GM23338 (cell line): ENCODE results near the gene PLCG2.
A peak's percentile ranks its signal among the peaks of the same experiment; 100 is the strongest.

Experiments used
- CREB1 ChIP-seq: fragments of 250-450 bp; sonication (Bioruptor Pico); IDR thresholded peaks from 2 replicates; pipeline ENCODE4 v1.5.0; 2020; ENCODE audit warnings: low read depth, mild to moderate bottlenecking, moderate library complexity
- CTCF ChIP-seq, 2 experiments: fragments of 200-600 bp in 1 of 2; sonication (generic) in 1 of 2; conservative IDR thresholded peaks; 2 replicates each; pipeline versions ENCODE4 v1.5.1 to v1.6.1; 2016 to 2017; ENCODE audit warnings: antibody characterized with exemption in 2 of 2, low read depth in 2 of 2, mild to moderate bottlenecking in 2 of 2, moderate library complexity in 1 of 2
- ETS1 ChIP-seq: IDR thresholded peaks from 2 replicates; pipeline ENCODE4 v1.6.1; 2016; ENCODE audit warnings: antibody characterized with exemption
- EZH2 ChIP-seq: fragments of 200-600 bp; sonication (generic); IDR thresholded peaks from one replicate; pipeline ENCODE4 v1.8.0; 2017; ENCODE audit warnings: antibody characterized with exemption, mild to moderate bottlenecking, low read depth; ENCODE audit not compliant: unreplicated experiment
- EZH2phosphoT487 ChIP-seq: fragments of 200-600 bp; sonication (generic); IDR thresholded peaks from one replicate; pipeline ENCODE4 v1.8.1; 2018; ENCODE audit warnings: antibody characterized with exemption; ENCODE audit not compliant: unreplicated experiment
- JUNB ChIP-seq: IDR thresholded peaks from one replicate; pipeline ENCODE4 v1.6.1; 2016; ENCODE audit warnings: antibody characterized with exemption; ENCODE audit not compliant: unreplicated experiment
- POLR2AphosphoS5 ChIP-seq: IDR thresholded peaks from 2 replicates; pipeline ENCODE4 v1.6.1; 2016; ENCODE audit warnings: antibody characterized with exemption, low read depth
- REST ChIP-seq: IDR thresholded peaks from one replicate; pipeline ENCODE4 v1.6.1; 2018; ENCODE audit warnings: antibody characterized with exemption; ENCODE audit not compliant: unreplicated experiment
- ZNF462 ChIP-seq: fragments of 250-450 bp; sonication (Bioruptor Pico); IDR thresholded peaks from 2 replicates; pipeline ENCODE4 v1.5.0; 2020; ENCODE audit warnings: mild to moderate bottlenecking, moderate library complexity

GRCh38 chr16:81855552-81856153, 76.6 kb downstream of the PLCG2 start:
- TF ChIP-seq EZH2 (no peak), POLR2AphosphoS5 (no peak), CTCF (conservative IDR thresholded peaks at IDR 0.05; ENCODE audit: low read depth in 2 of 2) (peak; percentile 48 to 64), REST (no peak), EZH2phosphoT487 (no peak), JUNB (no peak), CREB1 (CRISPR knock-in tag) (no peak), ETS1 (no peak), ZNF462 (CRISPR knock-in tag) (no peak)
